HG02973 (cell line): Measurements from ENCODE around the gene PLA2G4D.
A peak's percentile ranks its signal among the peaks of the same experiment; 100 is the strongest.

Experiments
- ATAC-seq: cut with Tn5 transposase; IDR thresholded peaks from one replicate; pipeline ENCODE4 v1.9.1; 2021; ENCODE audit warnings: moderate library complexity; ENCODE audit not compliant: unreplicated experiment

PLA2G4D gene

DNA sequence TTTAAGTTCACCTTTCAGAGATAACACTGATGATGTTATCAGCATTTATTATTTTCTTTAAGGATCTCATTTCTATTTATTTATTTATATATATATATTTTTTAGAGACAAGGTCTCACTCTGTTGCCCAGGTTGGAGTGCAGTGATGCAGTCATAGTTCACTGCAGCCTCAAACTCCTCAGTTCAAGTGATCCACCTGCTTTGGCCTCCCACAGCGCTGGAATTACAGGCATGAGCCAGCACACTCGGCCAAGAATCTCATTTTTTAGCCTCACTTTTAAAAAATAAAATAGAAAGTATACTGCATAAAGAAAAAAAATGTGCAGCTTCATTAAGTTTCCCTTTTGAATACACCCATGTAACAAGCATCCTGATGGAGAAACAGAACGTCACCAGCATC lies 35.6 kb downstream of the PLA2G4D start:
- no peak for ATAC-seq

DNA sequence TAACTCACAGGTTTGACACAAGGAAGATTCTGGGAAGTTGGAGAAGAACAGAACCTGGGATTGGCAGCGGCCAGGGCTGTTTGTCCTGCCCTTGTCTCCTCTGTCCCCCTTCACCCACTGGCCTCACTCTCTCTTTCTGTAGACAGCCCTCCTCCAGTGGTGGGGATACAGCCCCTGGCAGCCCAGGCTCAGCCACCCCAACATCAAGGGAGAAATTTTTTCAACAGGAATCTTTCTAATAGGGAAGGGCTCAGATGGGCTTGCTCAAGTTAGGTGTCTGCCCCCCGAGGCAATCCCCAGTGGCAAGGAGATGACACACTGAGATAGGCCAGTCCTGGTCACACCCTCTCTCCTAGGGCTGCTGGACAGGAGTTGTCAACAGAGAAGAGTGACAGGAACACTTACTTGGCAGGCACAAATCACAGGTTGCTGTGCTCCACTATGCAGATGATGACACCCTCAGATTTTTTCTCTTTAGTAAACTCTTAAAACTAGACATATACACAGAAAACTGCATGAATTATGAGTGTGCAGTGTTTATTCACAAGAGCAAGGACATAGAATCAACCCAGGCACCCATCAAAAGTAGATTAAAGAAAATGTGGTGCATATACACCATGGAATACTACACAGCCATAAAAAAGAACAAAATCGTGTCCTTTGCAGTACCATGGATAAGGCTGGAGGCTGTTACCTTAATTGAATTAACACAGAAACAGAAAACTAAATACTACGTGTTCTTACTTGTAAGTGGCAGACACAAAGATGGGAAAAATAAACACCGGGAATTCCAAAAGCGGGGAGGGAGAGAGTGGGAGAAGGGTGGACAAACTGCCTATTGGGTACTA lies 36.3 kb downstream of the PLA2G4D start:
- no peak for ATAC-seq

DNA sequence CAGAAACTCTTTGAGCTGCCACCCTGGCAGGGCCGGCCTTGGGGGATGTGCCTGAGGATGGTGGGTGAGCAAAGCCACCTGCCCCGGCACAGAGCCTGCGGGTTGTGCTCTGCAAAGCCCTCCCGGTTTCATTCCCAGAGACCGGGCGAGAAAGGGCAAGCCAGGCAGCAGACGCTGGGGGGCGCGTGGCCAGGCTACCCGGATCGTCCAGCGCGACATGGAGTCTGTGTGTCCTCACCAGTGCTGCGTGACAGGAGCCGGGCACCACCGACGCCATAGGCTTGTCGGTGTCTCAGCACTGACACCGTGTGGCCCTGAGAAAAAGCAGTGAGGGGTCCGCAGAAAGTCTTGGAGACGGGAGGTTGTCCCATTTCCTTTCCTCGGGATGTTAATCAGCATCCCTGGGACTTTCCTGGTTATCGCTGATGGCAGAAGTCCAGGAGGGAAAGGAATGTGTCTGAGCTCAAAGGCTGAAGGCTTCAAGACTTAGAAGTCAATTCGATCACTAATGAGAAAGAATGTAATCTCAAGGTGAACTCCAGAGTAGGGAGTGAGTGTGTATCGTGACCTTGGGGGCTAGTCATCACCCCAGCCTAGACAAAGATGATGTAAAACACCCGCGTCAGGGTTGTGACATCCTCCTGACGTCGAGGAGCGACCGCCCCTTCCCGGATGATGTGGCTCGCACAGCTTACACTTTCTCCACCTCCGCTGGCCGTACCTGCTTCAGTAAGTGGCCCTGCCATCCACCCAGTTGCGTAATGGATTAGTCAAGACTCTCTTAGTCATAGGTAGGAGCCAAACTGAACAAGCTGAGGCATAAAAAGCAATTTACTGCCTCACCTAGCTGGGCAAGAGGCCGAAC lies 37.2 kb downstream of the PLA2G4D start:
- no peak for ATAC-seq

DNA sequence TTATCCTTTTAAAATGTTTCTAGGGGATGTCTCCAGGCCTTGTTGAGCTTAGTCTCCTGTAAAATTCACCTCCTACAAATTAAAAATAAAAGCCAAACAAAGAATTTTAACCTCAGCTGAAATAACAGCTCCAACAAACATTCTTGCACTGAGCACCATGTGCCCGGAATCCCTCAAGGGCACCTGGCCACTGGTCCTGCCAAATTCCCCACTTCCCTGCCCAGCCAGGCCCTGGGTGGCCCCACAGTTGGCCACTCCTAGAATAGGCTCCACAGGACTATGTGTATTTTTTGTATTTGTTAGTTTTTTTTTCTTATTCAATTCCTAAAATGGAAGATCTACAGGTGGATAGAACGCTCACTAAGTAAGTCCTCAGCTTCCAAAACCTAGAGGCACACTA lies 40.4 kb downstream of the PLA2G4D start:
- no peak for ATAC-seq

DNA sequence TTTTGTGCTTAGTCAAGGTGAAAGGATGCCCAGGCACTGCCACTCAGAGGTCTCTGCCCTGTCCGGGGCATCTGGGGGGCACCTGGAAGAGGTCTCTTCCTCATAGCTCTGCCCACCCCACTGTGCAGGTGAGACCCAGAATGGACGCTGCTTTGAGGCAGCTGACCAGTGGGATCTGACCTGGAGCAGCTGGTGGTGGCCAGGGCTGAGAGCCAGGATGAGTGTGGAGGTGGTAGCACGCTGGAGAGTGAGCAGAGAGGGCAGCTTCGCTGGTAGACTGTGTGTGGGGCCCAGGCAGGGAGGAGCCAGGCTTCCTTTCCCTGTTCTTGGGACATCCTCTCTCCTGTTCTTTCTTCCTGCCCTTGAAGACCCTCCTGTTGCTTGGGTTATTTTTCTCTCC lies 41.4 kb downstream of the PLA2G4D start:
- no peak for ATAC-seq

DNA sequence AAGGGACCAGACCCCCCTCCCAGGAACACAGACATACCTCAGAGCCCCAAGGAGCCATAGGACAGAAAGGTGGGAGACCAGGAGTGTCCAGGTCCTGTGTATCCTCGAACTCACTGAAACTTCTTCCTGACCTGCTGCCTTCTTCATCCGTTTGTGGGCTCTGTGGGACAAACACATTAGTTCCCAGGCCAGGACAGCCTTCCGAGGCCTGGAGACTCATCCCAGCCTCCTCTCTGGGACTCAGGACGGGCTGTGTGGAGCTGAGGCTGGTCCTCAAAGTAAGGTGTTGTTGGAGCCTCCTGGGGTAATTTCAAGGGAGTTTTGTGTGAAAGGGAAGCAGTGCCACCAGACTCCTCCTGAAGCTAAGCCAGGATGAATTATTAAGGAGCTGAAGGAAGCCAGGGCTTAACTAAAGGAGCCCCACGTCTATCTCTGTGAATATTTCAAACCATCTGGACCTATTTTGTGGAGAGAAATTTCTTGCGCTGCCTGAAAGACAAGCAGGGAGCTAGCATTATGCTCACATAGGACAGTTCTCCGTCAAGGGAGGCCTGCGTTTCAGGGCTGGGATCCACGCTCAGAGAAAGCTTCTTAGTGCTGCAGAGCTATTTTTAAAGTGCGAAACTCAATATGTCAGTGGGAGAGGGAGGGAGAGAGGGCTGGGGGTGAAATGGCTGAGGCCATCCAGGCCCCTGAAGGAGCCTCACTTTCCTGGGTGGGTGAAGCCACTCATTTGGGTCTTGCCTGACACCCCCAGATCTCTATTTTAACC lies 43.7 kb downstream of the PLA2G4D start:
- no peak for ATAC-seq

DNA sequence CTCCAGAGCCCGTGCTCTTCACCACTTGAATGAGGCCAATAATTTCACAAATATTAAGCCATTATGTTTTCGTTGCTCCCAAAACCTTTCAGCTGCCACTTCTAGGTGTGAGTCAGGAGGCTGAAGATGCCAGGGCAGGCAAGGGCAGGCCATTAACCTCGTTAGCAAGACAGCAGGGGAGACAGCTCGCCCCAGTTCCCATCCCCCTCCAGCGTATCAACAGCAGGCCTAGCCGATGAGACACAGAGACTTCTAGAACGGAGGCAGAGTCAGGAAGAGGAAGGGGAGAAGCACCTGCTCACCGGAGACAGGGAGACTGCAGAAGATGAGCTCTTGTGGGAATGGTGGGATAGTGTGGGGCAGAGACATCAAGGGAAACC lies 45.6 kb downstream of the PLA2G4D start:
- no peak for ATAC-seq

DNA sequence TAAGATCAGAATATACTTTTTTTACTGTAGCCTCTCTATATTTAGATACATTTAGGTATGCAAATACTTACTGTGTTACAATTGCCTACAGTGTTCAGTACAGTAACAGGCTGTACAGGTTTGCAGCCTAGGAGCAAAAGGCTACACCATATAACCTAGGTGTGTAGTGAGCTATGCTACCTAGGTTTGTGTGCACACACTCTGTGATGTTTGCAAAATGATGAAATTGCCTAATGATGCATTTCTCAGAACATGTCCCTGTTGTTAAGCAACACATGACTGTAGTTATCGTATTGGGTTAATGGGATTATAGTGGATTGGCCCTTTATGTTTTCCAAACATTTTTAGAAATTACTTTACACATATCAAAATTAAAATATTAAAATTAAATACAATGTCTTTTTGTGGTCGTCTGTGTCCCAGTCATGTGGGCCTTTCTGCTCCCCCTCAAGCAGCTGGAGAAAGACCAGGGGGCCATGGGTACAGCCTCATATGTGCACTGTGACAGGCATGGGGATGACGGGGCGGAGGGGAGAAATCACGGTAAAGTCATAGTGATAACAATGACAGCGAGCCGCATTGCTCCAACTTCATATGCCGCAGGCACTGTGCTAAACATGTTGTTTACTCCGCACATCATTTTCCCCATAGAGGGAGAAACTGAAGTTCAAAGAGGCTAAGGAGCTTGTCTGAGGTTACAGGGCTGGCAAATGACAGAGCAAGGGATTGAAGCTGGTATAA lies 46.1 kb downstream of the PLA2G4D start:
- ATAC-seq, result no peak

DNA sequence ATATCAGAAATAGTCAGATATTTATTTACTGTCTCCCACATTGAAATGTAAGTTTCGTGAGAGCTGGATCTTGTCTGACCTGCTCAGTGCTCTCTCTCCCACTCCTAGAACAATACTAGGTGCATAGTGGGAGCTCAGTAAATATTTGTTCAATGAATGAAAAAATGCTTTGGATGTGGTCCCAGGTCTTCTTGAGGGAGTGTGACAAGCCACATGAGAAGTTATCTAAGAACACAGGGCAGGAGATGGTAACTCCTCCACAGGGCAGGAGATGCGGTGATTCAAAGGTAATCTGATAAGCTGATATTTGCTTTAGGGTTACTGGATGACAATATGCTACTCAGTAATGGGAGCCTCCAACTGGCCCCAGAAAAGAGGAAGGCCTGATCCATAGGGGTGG lies 47.8 kb downstream of the PLA2G4D start:
- ATAC-seq, result no peak

DNA sequence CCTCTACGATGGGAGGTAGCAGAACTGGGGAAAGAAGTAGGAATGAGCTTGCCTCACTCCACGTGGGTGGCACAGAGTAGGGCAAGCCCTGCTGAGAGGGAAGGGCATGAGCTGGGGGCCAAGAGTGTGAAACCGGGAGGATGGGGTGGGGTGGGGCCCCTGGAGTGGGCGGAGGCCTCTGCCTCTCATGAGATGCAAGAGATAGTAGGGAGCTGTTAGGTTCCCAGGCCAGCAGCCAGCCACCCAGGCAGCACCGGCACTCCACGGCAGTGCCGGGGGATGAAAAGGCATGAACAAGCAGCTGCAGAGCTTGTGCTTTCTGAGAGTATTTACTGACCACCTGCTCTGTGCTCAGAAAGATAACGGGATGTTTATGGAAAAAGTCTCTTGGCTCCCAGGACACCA lies 49.1 kb downstream of the PLA2G4D start:
- no peak for ATAC-seq

DNA sequence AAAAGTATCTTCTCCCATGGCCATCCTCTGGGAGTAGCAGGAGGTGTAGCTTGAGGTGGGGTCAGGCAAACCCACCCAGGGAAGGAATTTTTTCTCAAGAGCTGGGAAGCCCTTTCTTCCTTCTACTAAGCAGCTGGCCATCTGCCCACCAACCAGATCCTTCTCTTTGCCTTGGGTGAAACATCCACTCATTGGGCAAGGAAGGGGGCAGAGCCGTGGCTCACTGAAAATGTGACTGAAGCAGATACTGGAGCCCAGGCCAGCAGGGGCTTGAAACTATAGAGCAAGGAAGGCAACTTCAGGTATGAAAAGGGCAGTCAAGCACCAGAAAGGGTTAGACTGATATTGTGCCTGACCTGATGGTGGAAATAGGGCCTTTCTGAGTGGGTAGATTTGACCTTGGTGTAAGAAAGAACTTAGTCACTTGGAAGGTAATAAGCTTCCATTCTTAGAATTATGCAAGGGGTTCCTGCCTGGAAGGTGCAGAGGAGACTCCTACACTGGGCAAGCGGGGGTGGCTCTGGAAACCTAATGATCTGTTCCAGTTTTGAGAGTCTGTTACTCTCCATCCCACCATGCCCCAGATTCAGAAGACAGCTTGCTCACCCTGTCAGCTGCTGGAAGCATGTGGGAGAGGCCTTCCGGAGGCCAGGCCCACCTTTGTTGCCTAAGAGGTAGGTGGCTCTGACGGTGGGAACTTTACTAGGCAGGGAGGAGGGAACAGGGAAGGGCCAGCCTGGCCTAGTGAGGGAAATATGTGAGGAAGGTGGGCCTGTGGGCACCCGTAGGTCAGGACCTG lies 51.6 kb downstream of the PLA2G4D start:
- no peak for ATAC-seq

DNA sequence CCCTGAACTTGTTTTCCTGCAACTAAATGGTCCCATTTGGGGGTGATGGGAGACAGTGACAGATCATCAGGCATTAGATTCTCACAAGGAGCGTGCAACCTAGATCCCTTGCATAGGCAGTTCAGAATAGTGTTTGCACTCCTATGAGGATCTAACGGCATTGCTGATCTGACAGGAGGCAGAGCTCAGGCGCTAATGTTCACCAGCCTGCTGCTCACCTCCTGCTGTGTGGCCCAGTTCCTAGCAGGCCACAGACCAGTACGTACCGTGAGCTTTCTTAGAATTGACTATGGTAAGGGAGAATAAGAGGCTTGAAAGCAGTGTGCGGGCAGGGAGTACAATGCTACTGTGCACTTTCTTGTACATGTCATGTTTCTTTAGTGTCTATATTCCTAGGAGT lies 56.0 kb downstream of the PLA2G4D start:
- no peak for ATAC-seq

DNA sequence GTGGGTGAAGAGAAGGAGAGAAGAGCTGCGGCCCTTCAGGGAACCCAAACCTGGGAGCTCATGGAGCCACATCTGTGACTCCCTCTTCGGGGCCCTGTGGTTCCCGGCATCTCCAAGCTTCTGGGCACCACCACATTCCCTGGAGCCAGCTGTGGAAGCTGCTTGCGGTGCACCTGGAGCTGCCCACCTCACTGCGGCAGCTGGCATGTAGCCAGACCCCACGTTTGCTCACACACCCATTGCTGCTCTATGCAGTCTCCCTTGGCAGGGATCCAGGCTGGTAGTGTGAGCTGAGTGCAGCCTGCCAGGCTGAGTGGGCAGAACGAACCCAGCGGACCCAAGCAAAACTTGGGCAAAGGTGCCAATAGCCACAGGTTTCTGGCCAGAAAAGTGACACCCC lies 56.7 kb downstream of the PLA2G4D start:
- ATAC-seq, result no peak

DNA sequence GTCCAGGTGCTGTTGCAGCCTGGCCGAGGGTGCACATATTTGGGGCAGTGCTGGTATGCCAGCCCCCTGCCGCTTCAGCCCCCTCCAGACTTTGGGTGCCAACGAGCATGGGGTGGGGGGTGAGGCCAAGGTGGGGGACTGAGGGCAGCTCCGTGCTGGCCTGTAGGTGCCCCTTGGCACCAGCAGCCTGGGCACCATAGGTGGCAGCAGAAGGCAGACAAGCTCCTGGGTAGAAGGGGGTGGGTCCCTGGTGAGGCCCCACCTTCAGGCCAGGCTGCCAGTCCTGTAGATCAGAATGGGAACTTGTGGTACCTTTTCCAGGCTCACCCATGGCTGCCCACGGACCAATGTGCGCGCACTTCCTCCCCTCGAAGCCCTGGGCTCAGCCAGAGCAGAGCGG lies 57.4 kb downstream of the PLA2G4D start:
- ATAC-seq, result no peak

DNA sequence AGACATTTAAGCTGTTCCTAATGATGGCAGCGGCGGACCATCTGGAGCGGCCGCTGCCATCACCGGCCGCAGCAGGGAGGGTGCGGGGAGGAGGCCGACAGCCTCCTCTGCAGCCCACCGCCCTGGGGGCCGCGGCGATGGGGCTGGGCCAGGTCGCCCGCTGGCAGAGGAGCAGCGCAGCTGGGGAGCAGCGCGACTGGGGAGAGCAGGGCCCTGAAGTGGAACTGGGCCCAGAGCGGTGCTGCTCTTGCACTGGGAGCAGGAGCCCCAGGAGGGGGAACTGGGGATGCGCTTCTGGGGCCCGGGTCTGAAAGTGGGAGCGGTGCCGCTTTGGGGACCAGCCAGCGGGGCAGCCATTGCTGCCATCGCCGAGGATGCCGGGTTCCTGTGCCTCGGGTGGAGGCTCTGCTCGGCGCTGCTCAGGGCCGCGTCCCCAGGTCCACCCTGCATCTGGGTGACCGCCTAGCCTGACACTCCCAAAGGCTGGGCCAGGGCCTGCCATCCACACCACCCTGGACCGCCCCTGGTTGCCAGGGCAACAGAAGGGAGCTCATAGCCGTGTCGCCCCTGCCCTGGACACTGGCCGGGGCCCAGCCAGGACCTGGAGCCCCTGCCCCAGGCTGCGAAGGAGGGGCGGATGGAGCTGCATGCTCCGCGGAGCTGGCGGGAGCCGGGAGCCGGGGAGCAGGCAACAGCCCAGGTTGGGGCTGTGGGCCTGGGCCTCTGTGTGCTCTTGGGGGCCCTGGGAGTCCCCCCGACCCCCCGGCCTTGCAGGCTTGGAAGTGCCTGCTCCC lies 58.1 kb downstream of the PLA2G4D start:
- ATAC-seq, result no peak

DNA sequence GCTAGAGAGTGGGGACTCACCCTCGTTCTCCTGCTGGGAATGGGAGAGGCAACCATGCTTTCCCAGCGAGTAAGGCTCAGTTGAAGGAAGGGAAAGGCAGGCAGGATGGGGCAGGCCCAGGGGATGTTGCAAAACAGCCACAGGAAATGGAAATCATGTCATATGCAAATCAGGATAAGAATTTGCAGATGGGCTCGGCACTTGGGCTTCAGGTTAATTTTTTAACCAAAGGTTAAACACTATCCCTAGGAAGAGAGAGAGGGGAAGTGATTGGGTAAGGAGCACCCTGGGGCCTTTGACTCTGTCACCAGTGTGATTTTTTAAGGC lies 59.0 kb downstream of the PLA2G4D start:
- ATAC-seq, result peak; percentile 73

DNA sequence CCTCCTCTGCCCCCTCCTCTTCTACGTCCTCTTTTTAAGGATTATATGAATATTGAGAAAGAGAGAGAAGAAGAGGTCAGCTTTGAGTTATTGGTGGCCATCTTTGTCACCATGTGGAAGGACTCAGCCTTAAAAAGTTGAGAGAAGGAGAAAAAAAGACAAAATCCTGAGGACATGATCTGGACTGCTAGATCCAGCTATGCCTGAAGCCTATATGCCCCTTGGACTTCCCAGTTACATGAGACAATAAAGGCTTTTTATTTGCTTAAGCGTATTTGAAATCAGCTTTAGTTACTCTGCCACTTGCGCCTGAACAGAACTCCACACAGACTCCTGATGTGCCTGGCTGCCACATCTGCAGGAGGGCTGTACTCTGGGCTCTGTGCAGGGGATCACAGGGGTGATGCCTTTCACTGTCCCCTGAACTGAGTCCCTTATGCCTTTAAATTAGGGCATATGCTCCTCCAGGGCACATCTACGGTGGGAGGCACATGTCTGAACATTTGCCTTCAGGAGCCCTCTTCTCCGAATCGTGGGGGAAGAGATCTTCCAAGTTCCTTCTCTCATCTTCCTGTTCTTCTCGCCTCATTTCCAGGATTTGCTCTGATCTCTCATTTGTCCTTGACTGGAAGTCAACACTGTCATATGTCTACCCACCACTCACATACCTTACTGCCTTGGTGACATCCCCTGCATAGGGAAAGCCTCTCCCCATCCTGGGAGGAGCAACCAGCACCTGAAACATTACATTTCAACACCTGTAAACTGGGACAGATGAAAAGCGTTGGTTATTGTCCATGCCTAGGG lies 59.5 kb downstream of the PLA2G4D start:
- ATAC-seq, result peak; percentile 3

DNA sequence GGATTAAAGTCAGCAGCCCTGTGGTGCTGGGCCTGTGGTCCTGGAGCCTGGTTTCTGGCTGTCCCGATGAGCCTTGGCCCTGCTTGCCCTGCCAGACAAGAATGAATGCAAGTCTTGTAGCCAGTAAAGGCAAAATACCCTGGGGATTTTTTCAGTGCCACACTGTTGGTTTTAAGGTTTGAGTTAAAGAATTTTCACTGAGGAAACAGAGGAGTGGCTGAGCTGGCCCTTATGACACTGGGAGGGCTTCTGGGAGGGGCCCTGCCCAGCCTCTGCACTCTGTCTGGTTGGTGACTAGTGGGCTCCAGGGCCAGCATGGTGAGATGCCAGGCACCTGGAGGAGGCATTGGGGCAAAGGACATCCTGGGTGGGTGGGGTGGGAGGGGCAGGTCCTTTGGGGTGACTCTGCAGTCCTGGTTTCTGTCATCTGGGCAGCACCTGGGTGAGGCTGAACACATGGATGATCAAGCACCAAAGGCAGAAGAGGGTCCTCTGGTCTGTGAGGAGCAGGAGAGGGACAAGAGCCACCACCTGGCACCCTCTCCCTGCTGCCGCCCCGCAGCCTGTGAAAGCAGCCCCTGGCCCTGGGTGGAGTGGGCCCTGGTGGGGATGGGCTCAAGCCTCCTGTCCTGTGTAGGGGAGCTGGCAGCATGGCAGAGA lies 61.0 kb downstream of the PLA2G4D start:
- ATAC-seq, result no peak
